MM.1S (cell line): Measurements from ENCODE around the gene PAFAH1B1.

Source experiments
- DNase-seq: peaks from one replicate; pipeline ENCODE4 v3.0.0-alpha.2; 2015
- H2AFZ ChIP-seq: fragments of 300-600 bp; sonication (generic); 2 replicates; pipeline ENCODE4 v1.6.0; 2016; ENCODE audit warnings: antibody characterized with exemption, low read length
- H3F3A ChIP-seq: fragments of 300-600 bp; sonication (generic); 2 replicates; pipeline ENCODE4 v1.6.1; 2016; ENCODE audit warnings: mild to moderate bottlenecking, antibody characterized with exemption, low read length, moderate library complexity, mixed read lengths; ENCODE audit not compliant: insufficient read depth
- H3K27ac ChIP-seq: fragments of 300-600 bp; sonication (generic); 2 replicates; pipeline ENCODE4 v1.5.1; 2016; ENCODE audit warnings: mild to moderate bottlenecking, low read length
- H3K27me3 ChIP-seq: fragments of 300-600 bp; sonication (generic); replicated peaks from 2 replicates; pipeline ENCODE4 v1.6.0; 2016; ENCODE audit warnings: low read length; ENCODE audit not compliant: insufficient read depth
- H3K36me3 ChIP-seq: fragments of 300-600 bp; sonication (generic); replicated peaks from 2 replicates; pipeline ENCODE4 v1.6.1; 2016; ENCODE audit warnings: mild to moderate bottlenecking, low read length, mixed read lengths; ENCODE audit not compliant: insufficient read depth
- H3K4me1 ChIP-seq: fragments of 300-600 bp; sonication (generic); 2 replicates; pipeline ENCODE4 v1.6.1; 2016; ENCODE audit warnings: low read length, mixed read lengths
- H3K4me2 ChIP-seq: fragments of 300-600 bp; sonication (generic); 2 replicates; pipeline ENCODE4 v1.6.0; 2016; ENCODE audit warnings: low read depth, low read length
- H3K4me3 ChIP-seq: fragments of 300-600 bp; sonication (generic); 2 replicates; pipeline ENCODE4 v1.5.1; 2016; ENCODE audit warnings: low read length, mixed read lengths
- H3K79me2 ChIP-seq: fragments of 300-600 bp; sonication (generic); 2 replicates; pipeline ENCODE4 v1.6.1; 2016; ENCODE audit warnings: mixed run types, low read length, mixed read lengths
- H3K9ac ChIP-seq: fragments of 300-600 bp; sonication (generic); 2 replicates; pipeline ENCODE4 v1.6.1; 2016; ENCODE audit warnings: low read length, mixed read lengths
- H3K9me2 ChIP-seq: fragments of 300-600 bp; sonication (generic); replicated peaks from 2 replicates; pipeline ENCODE4 v1.6.1; 2016; ENCODE audit warnings: mild to moderate bottlenecking, low read length, mixed read lengths; ENCODE audit not compliant: insufficient read depth
- H3K9me3 ChIP-seq: fragments of 300-600 bp; sonication (generic); replicated peaks from 2 replicates; pipeline ENCODE4 v1.6.1; 2016; ENCODE audit warnings: mild to moderate bottlenecking, low read length, mixed read lengths; ENCODE audit not compliant: insufficient read depth
- H4K20me1 ChIP-seq: fragments of 300-600 bp; sonication (generic); 2 replicates; pipeline ENCODE4 v1.6.1; 2016; ENCODE audit warnings: mild to moderate bottlenecking, low read length, moderate library complexity, mixed read lengths; ENCODE audit not compliant: insufficient read depth
- EZH2 ChIP-seq: fragments of 300-600 bp; sonication (generic); optimal IDR thresholded peaks from 2 replicates; pipeline ENCODE3; 2017; ENCODE audit warnings: low read depth, mild to moderate bottlenecking, antibody characterized with exemption, low read length, mixed read lengths
- EZH2phosphoT487 ChIP-seq: fragments of 300-600 bp; sonication (generic); IDR thresholded peaks from 2 replicates; pipeline ENCODE4 v1.6.1; 2018; ENCODE audit warnings: antibody characterized with exemption, low read length
- TF ChIP-seq, protein P1 (sequence below): fragments of 300-600 bp; sonication (generic); IDR thresholded peaks from 2 replicates; pipeline ENCODE4 v1.5.1; 2016; ENCODE audit warnings: antibody characterized with exemption, low read length, mixed read lengths

The PAFAH1B1 gene

GRCh38 chr17:2595716-2596115 lies 2.3 kb downstream of the PAFAH1B1 start:
- Histone ChIP-seq H3K9ac (peak overlapping the region; percentile 92; the same call in 1 of the 2 replicates), H3K27ac (no peak overlapping the region)

GRCh38 chr17:2598166-2598565 lies 4.7 kb downstream of the PAFAH1B1 start:
- H3K9ac ChIP-seq: no peak overlapping the region
- no peaks in the 10 kb centered on the region for H3K9me2 ChIP-seq
- peaks cover 74% of the 10 kb centered on the region for H4K20me1 ChIP-seq
- no peak for TF ChIP-seq EZH2
- TF ChIP-seq EZH2phosphoT487: no peak
- TF ChIP-seq, protein P1, sequence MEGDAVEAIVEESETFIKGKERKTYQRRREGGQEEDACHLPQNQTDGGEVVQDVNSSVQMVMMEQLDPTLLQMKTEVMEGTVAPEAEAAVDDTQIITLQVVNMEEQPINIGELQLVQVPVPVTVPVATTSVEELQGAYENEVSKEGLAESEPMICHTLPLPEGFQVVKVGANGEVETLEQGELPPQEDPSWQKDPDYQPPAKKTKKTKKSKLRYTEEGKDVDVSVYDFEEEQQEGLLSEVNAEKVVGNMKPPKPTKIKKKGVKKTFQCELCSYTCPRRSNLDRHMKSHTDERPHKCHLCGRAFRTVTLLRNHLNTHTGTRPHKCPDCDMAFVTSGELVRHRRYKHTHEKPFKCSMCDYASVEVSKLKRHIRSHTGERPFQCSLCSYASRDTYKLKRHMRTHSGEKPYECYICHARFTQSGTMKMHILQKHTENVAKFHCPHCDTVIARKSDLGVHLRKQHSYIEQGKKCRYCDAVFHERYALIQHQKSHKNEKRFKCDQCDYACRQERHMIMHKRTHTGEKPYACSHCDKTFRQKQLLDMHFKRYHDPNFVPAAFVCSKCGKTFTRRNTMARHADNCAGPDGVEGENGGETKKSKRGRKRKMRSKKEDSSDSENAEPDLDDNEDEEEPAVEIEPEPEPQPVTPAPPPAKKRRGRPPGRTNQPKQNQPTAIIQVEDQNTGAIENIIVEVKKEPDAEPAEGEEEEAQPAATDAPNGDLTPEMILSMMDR: no peak
- H3K9me3 ChIP-seq: no peaks in the 10 kb centered on the region
- H3F3A ChIP-seq: no peaks in the 10 kb centered on the region
- H3K79me2 ChIP-seq: peaks cover 94% of the 10 kb centered on the region
- H3K36me3 ChIP-seq: no peaks in the 10 kb centered on the region; the same call in 1 of the 2 replicates
- H2AFZ ChIP-seq: no peak overlapping the region
- no peak for DNase-seq
- H3K27ac ChIP-seq: no peak overlapping the region
- no peak overlapping the region for H3K4me3 ChIP-seq
- no peaks in the 10 kb centered on the region for H3K27me3 ChIP-seq
- H3K4me2 ChIP-seq: no peak overlapping the region
- peaks cover 9% of the 10 kb centered on the region; the same call in 1 of the 2 replicates for H3K4me1 ChIP-seq

More at GRCh38 chr17:2595716-2596115, 2.3 kb downstream of the PAFAH1B1 start:
- TF ChIP-seq EZH2 (no peak), EZH2phosphoT487 (no peak)
- TF ChIP-seq, protein P1: no peak
- no peak overlapping the region for H2AFZ ChIP-seq
- no peaks in the 10 kb centered on the region for H3K9me3 ChIP-seq
- H3K9me2 ChIP-seq: no peaks in the 10 kb centered on the region
- DNase-seq: no peak
- no peaks in the 10 kb centered on the region for H3K27me3 ChIP-seq
- H4K20me1 ChIP-seq: peaks cover 50% of the 10 kb centered on the region
- H3K4me1 ChIP-seq: peaks cover 12% of the 10 kb centered on the region; the same call in 1 of the 2 replicates
- H3K4me2 ChIP-seq: peak overlapping the region; percentile 88
- H3K36me3 ChIP-seq: no peaks in the 10 kb centered on the region
- peaks cover 70% of the 10 kb centered on the region for H3K79me2 ChIP-seq
- peak overlapping the region; percentile 86 for H3K4me3 ChIP-seq
- no peaks in the 10 kb centered on the region for H3F3A ChIP-seq

- Histone ChIP-seq H3K9me2 (no peaks in the 10 kb centered on the region), H3K27ac (no peak overlapping the region), H3K79me2 (peaks cover 100% of the 10 kb centered on the region), H3K9ac (no peak overlapping the region), H4K20me1 (peaks cover 78% of the 10 kb centered on the region), H3F3A (0 out of 2 replicates have a peak, but pooled peaks cover 4% of the 10 kb centered on the region), H3K4me2 (no peak overlapping the region), H2AFZ (no peak overlapping the region), H3K36me3 (peaks cover under 1% of the 10 kb centered on the region), H3K9me3 (no peaks in the 10 kb centered on the region), H3K27me3 (no peaks in the 10 kb centered on the region), H3K4me1 (no peaks in the 10 kb centered on the region), H3K4me3 (no peak overlapping the region)
- no peak for TF ChIP-seq EZH2phosphoT487
- TF ChIP-seq EZH2: no peak
- TF ChIP-seq, protein P1: no peak
- DNase-seq: no peak
These were observed 9.2 kb downstream of the PAFAH1B1 start for GRCh38 chr17:2602597-2603017.
